Adrenal gland (tissue), 19 donors: ENCODE measurements around the gene TMEM156. TPM values are rescaled to one million over a fixed set of nuclear protein-coding genes. Genes with fewer than 3 reads are reported as not detected.

Source experiments
- DNase-seq, 7 donors: peaks; one replicate each; pipeline ENCODE4 v3.0.0-alpha.2; 2019 to 2020
- H3K27ac ChIP-seq, 5 donors: fragments of 200-600 bp; sonication (generic) in 4 of 5; 1 replicate in 3 of 5; 2 replicates in 2 of 5; pipeline versions ENCODE4 v1.5.1 to v1.8.0; 2016 to 2020; ENCODE audit warnings: mild to moderate bottlenecking in 1 of 5
- H3K27me3 ChIP-seq: fragments of 200-600 bp; 2 replicates; pipeline ENCODE4 v1.8.0; 2021
- H3K36me3 ChIP-seq, 2 donors: fragments of 200-600 bp; replicated peaks in 1 of 2; 1 replicate in 1 of 2; 2 replicates in 1 of 2; pipeline versions ENCODE4 v1.5.1 to v1.8.0; 2018 to 2022
- H3K4me1 ChIP-seq, 2 donors: fragments of 200-600 bp; replicated peaks in 1 of 2; 1 replicate in 1 of 2; 2 replicates in 1 of 2; pipeline versions ENCODE4 v1.5.1 to v1.8.0; 2018 to 2021
- H3K4me3 ChIP-seq, 4 donors: fragments of 200-600 bp; sonication (generic) in 3 of 4; one replicate each; pipeline ENCODE4 v1.5.1; 2016 to 2018
- H3K9me3 ChIP-seq, 3 donors: fragments of 200-600 bp; sonication (generic) in 1 of 3; replicated peaks in 1 of 3; 1 replicate in 2 of 3; 2 replicates in 1 of 3; pipeline versions ENCODE4 v1.5.1 to v1.8.0; 2016 to 2021
- CTCF ChIP-seq, 6 experiments: fragments of 450-650 bp in 4 of 6; fragments of 200-600 bp in 2 of 6; sonication (generic) in 1 of 6; IDR thresholded peaks; 1 replicate in 5 of 6; 2 replicates in 1 of 6; pipeline versions ENCODE4 v1.5.1 to v1.8.0; 2016 to 2021; ENCODE audit warnings: antibody characterized with exemption in 6 of 6, mild to moderate bottlenecking in 2 of 6, moderate library complexity in 1 of 6
- POLR2A ChIP-seq, 2 donors: fragments of 450-650 bp; IDR thresholded peaks; one replicate each; pipeline ENCODE4 v1.6.1; 2017; ENCODE audit warnings: antibody characterized with exemption in 2 of 2, mild to moderate bottlenecking in 2 of 2, moderate library complexity in 1 of 2
- WGBS, 4 donors: extraction: QIAGEN DNeasy Blood & Tissue Kit in 2 of 4; methylation state at CpG; one replicate each; pipeline versions ENCODE4 v1.1.5 to v1.1.7; 2013 to 2017; 5-methylcytosine and 5-hydroxymethylcytosine counted together
- intact Hi-C, 2 donors: fragments of 100-400 bp; cut with DNase I; formaldehyde crosslinking; loops; one replicate each; pipeline versions ENCODE4 v1.14.1 to v1.15.0; 2022 to 2023
- long read RNA-seq, 10 donors: library from polyadenylated mRNA in 3 of 10; unstranded in 2 of 10; stranded (forward) in 1 of 10; transcript quantifications; one replicate each; pipeline ENCODE4 v2.0.0 and lab custom pipeline, GENCODE V29; 2021 to 2026
- polyA plus RNA-seq, 3 donors: library from polyadenylated mRNA; stranded (reverse); fragments of 200-250 nt in 2 of 3; fragments of 350-450 nt in 1 of 3; fragmentation: Illumina TruSeq in 1 of 3; extraction: RNeasy Lipid Tissue Mini Kit (QIAGEN cat#74804) in 1 of 3; gene quantifications; one replicate each; pipeline ENCODE4 v1.2.3, GENCODE V29; 2013 to 2014
- total RNA-seq, 9 donors: library from RNA; depleted of rRNA in 4 of 9; stranded (reverse); fragments of >200 nt in 4 of 9; fragments of 120-200 nt in 1 of 9; fragmentation: NEBNext Ultra II Directional in 1 of 9; extraction: Animal tissue kit (Norgen Biotek cat#: 25700) in 1 of 9; gene quantifications; one replicate each; pipeline versions ENCODE4 v1.1.0 to v1.2.4, GENCODE V29; 2013 to 2023
- donor health status: healthy with polysubstance abuse.
- donor health status: Bipolar disorder and iron deficiency.
- donor health status: DM: yes; HTN: yes; CAD: no.
- donor health status: DM: no; HTN: no; CAD: no.
- donor health status: DM: no; HTN: no; CAD: no.
- donor health status: DM: yes; HTN: yes; CAD: no.

TMEM156 gene
- total RNA-seq (1 to 10 TPM in 2 of 9 donors, under 1 TPM in 5, not detected in 2; 0.29 to 2.2 (median 0.84) TPM), polyA plus RNA-seq (1 to 10 TPM in 2 of 3 donors, under 1 TPM in 1; 0.84 to 4.1 (median 1.0) TPM)
- long read RNA-seq, donor 1, partial matches to known transcripts, result 0 of 1 reads
- long read RNA-seq, donor 1, other reads (novel, unspliced or antisense), result 0 of 1 reads
- long read RNA-seq, donor 2, result 0 reads
- long read RNA-seq, donor 3, result 0 reads
- long read RNA-seq, donor 4, partial matches to known transcripts, result 2 of 2 reads
- long read RNA-seq, donor 4, other reads (novel, unspliced or antisense), result 0 of 2 reads
- long read RNA-seq, donor 5, result 0 reads
- long read RNA-seq, donor 6, partial matches to known transcripts, result 0 of 1 reads
- long read RNA-seq, donor 6, other reads (novel, unspliced or antisense), result 1 of 1 reads
- long read RNA-seq, donor 7, result 0 reads
- long read RNA-seq, donor 8, result 0 reads
- long read RNA-seq, donor 9, partial matches to known transcripts, result 0 of 1 reads
- long read RNA-seq, donor 9, other reads (novel, unspliced or antisense), result 0 of 1 reads
- long read RNA-seq, donor 10, result 0 reads

GRCh38 chr4:39032218-39033085, at the start of gene TMEM156:
TMEM156 (minus strand) TSS chr4:39032409; CDS start chr4:39032313, 96 bp downstream.
- Histone ChIP-seq H3K27ac (peak within 1 kb of the TSS in 1 of 5 donors; percentile 7), H3K36me3 (no peaks in the 10 kb centered on the region), H3K4me1 (peaks cover 0 to 1% of the 10 kb centered on the region in 2 donors), H3K4me3 (no peak within 1 kb of the TSS), H3K9me3 (no peaks in the 10 kb centered on the region), H3K27me3 (no peaks in the 10 kb centered on the region)
- intact Hi-C loops, result no loop called here
- DNase-seq, result no peak
- 65 to 76% (median 66%) methylated on average over 5 of the region's 5 CpGs for WGBS, 4 donors
- no peak for TF ChIP-seq CTCF (IDR thresholded peaks at IDR 0.05)
- no peak for TF ChIP-seq POLR2A (IDR thresholded peaks at IDR 0.05)

GRCh38 chr4:39078829-39079228, 46.6 kb upstream of the TMEM156 start:
- no peak overlapping the region for H3K4me3 ChIP-seq
- H3K27ac ChIP-seq, result no peak overlapping the region
- TF ChIP-seq POLR2A (IDR thresholded peaks at IDR 0.05) (no peak), CTCF (IDR thresholded peaks at IDR 0.05) (no peak)
- H3K9me3 ChIP-seq, result no peaks in the 10 kb centered on the region
- WGBS, 4 donors, result 91 to 99% (median 97%) methylated on average over 2 of the region's 2 CpGs
- no peaks in the 10 kb centered on the region for H3K4me1 ChIP-seq
- H3K27me3 ChIP-seq, result no peaks in the 10 kb centered on the region
- peaks cover 0 to 11% of the 10 kb centered on the region in 2 donors for H3K36me3 ChIP-seq
- DNase-seq, result no peak
- intact Hi-C loops, result no loop called here

- 65 to 89% (median 80%) methylated on average over 3 of the region's 3 CpGs for WGBS, 4 donors
These were observed 36.7 kb upstream of the TMEM156 start for GRCh38 chr4:39068907-39069306.

More at GRCh38 chr4:39068907-39069306, 36.7 kb upstream of the TMEM156 start:
- no peak overlapping the region for H3K27ac ChIP-seq
- H3K4me1 ChIP-seq, result peaks cover 7 to 23% of the 10 kb centered on the region in 2 donors
- intact Hi-C loops, result no loop called here
- no peak overlapping the region for H3K4me3 ChIP-seq
- DNase-seq, result no peak
- TF ChIP-seq CTCF (IDR thresholded peaks at IDR 0.05), result no peak
- TF ChIP-seq POLR2A (IDR thresholded peaks at IDR 0.05), result no peak
- no peaks in the 10 kb centered on the region for H3K9me3 ChIP-seq
- no peaks in the 10 kb centered on the region for H3K27me3 ChIP-seq
- no peaks in the 10 kb centered on the region for H3K36me3 ChIP-seq
